ENCODE measurements around the gene IGF1R.

The IGF1R gene

DNA sequence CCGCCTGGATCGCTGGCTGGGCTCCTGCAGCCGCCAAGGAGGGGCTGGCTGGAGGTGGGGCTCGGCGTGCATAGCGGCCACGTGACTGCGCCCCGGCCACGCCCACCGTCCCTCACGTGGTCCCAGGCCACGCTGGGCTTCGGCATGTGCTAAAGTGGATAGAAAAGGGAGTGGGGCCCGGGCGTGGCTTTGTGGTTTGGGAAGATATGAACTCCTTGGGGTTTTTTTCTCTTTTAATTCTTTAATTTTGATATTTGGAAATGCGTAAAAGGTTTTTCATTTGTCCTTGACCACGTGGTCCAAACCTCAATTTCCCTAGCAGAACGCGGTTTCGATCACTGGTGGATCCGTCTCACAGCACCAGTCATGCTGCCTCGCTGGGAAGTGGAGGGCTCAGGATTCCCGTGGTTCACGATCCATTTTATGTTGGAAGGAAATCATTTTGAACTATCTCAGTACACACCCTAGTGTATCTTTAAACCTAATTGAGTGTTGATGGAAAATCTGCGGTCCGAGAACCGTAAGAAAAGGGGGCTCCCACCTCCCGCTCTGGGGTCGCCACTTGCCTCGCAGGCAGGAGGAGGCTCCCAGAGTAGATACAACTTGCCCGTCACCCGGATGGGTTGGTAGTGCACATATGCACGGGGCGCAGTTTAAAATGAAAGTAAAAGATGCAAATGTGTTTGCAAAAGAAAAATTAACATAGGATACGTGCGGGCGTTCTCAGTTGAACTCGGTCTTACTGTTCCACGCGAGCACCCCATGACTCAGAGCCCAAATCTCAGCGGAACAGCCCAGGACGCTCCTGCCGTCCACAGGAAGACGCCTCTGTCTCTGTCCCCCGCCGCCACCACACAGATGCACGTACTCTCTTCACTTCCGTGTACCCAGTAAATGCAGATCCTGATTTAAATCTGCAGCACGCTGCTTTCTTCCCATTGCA lies 217.3 kb downstream of the IGF1R start:
- DNase-seq = no peak

DNA sequence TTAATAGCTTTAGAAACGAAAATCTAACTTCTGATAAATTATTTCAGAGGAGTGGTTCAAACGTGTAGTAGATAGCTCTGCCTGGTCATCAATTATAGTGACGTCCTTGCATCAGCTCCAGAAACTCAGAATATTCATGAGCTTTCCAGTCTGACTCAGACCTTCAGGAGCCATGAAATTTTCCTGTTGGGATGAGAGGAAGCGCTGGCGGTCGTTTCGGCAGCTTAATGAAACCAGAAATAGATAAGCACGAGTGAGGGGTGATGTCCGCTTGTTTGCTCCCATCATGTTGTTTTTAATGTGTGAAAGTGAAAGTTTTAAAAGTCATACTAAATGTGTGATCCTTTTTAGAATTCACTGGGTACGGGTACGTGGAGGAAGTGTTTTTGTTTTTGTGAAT lies 218.2 kb downstream of the IGF1R start:
- no peak for DNase-seq

DNA sequence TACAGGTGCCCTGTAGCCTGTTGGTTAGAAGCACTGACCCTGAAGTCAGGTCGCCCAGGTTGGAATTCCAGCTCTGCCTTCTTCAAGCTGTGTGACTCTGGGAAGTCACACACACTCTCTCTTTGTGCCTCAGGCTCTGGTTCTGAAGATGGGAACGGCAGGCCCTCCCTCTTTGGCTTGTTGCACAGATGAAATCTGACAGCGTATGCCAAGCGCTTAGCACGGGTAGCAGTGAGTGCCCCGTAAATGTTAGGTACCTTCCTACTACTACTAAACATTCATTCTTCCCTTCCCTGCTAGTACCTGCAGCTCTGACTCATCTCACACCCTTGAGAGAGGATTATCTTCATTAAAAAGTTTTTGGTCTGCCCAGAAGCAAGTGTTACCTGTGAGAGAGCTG lies 220.2 kb downstream of the IGF1R start:
- DNase-seq = no peak

DNA sequence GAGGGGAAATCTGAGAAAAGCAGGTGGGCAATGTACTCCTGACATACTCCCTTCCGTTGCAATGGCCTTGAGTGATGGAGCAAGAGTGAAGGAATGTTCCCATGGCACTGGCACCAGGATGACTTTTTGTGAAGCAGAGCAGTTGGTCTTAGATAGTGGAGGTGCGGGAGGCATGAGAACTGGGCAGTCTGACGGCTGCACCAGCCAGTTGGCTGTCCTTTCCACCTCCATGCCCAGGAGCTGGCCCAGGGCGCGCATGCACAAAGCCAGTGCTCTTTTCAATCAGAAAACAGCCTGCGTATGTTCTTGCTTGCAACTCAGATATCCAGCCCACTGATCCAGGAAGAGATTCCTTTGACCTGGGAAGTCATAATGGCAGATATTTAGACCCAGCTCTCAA lies 222.4 kb downstream of the IGF1R start:
- no peak for DNase-seq

DNA sequence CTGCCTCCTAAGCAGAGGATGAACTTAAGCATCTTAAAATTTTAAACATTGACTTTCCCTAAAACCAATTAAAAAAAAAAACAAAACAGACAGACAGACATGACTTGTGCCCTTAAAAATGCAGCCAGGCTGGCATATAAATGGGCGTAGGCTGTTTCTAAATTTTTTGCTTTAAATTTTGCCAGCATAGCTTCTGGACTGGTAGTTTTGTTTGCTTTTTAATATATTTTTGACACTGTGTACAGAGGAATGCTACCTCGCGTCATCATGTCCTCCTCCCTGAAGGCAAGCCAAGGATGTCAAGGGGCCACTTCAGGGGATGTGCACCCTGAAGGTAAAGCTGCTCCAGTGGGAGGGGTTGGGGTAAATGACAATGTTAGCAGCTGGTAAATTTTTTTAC lies 224.4 kb downstream of the IGF1R start:
- no peak for DNase-seq

DNA sequence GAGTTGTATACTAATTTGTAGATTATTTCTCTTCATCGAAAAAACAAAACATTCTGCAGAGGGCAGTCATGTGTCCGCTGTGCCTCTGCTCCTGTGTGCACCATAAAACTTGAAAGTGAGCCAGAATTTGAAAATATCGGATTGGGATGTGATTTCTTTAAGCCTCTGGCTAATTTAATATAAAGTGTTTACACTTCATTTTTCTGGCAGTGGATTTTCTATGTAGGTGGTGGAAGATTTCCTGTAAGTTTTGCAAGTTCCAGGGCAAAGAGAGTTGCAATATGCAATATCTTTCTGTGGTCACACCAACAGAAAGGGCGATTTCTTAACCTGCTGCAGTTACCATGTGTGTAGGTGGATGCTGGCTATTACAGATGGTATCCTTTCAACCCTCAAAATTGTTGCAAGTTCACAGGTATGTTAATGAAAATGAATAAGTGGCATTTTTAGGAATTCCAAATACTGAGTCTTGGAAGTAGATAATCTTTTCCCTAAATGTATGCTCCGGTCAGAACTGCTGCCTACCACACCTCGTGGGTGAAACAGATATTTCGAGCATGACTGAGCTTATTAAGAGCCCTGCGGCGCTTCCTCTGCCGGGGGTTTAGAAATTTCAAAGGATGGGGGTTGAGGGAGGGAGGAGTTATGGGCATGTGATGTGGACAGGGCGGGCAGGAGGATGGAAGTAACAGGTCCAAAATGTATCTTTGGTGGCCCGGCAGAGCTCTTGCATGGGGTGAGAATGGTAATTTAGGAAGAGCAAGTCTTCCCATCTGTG lies 225.3 kb downstream of the IGF1R start:
- DNase-seq = no peak

DNA sequence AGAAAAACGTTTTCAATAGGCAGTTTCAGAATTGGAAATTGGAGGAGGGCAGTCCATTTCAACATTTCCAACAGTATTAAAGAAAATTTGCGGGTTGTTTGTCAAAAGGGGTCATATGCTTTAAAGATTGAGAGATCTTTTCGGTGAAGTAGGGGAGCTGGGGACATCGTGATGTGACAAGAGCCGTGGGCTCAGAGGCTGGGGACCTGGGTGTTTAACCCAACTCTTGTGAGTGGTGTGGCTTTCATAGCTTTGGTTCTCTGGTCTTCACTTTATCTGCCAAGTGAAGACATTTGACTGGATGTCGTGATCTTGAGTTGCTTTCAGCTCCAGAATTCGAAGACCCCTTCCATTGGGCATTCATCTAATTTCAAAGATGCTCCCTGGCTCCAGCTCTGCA lies 226.0 kb downstream of the IGF1R start:
- DNase-seq = no peak

DNA sequence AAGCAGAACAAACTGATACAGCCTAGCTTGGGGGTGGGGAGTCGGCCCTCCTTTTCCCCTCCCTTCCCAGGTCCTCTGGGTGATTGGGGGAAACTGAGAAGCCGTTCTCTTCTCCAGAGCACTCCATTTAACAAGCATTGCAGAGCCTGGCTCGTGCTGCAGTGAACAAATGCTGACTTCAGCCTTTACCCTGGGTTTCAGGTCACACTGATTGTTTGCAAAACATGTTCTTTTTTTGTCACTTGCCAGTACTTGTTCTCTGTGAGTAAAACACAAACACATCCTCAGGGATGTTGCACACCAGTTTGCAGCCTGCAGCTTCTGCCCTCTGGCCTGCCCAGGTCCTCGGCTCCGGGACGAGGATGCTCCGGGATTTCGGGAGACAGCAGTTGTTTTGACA lies 226.4 kb downstream of the IGF1R start:
- no peak for DNase-seq

DNA sequence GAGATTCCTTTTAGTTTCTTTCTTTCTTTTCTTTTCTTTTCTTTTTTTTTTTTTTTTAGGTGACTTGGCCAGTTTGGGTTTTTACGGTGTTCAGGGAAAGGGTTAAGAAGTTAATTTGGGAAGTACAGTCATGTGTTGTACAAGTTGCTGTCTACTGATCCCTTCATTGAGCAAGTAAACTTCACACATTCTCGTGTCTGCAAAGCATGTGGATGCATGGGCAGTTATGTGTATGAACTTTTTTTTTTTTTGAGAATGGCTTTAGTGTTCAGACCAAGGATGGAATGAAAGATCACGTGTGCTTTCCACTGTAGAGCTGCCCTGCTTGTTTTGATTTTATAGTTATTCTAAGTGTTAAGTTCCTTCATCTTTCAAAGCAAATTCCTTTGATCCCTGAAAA lies 227.0 kb downstream of the IGF1R start:
- DNase-seq = no peak

DNA sequence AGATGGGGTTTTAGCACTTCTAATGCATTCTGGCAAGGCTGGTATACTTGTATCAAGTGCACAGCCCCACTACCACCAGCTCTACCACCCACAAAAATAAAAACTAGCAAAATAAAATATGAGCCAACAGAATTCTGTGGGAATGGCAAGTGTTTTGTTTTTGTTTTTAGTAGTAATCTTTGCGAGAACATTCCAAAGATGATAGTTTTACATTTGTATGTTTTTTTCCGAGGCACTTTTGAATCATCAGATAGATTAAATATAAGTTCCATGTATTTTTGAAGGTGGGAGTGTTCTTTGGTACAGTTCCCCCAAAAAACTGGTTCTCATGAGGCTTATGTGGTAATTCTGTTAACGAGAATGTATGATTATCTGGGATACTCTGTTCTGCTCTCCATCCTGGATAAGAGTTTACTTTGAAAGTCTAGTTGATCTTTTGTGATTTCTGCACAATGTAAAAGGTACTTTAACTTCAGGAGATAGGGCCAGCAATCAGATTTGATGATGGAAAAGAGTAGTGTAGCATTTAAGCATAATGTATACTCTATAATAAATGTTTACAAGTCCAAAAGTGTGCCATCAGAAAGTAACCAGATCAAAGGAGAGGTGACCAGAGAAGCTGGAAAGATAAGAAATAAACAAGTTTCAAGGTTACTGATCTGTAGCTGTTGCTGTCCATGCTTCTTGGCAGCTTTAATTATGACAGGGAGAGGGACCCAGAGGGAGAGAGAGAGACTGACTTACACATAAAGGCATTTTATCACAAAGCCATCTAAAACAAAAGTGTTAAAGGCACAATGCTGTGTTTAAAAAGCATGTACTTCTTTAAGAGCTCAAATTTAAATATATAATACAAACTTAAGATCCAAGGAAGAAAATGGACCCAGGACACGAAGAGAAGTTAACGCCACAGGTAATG lies 228.4 kb downstream of the IGF1R start:
- DNase-seq = no peak

DNA sequence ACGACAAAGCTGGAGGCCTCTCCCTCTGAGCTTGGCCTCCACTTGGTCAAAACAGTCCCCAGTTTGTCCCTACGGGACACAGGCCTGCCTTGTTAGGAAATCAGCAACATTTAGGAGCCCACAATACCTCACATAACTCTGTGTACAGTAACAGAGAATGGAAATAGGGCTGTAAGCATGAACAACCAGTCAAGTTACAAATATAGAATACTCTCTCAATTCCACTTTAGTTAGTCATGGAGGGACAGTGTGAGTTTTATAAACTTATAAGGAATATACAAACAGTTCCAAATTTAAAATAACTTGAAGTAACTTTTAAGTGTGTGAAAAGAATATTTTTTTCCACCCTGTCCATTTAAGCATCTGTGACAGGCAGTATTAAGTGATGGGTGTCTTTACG lies 229.8 kb downstream of the IGF1R start:
- DNase-seq = no peak

DNA sequence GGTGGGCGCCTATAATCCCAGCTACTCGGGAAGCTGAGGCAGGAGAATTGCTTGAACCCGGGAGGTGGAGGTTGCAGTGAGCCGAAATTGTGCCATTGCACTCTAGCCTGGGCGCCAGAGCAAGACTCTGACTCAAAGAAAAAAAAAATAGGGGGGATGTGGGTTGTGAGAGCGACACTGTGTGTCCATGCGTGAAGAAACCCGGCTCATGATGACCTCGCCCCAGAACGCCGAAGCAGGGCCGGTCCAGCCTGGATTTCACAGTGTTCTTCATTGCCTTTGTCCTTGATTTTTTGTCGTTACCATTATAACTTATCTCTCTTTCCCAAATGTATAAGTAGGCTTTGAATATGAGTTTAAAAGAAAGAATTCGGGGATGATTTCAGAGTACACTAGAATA lies 230.5 kb downstream of the IGF1R start:
- no peak for DNase-seq

DNA sequence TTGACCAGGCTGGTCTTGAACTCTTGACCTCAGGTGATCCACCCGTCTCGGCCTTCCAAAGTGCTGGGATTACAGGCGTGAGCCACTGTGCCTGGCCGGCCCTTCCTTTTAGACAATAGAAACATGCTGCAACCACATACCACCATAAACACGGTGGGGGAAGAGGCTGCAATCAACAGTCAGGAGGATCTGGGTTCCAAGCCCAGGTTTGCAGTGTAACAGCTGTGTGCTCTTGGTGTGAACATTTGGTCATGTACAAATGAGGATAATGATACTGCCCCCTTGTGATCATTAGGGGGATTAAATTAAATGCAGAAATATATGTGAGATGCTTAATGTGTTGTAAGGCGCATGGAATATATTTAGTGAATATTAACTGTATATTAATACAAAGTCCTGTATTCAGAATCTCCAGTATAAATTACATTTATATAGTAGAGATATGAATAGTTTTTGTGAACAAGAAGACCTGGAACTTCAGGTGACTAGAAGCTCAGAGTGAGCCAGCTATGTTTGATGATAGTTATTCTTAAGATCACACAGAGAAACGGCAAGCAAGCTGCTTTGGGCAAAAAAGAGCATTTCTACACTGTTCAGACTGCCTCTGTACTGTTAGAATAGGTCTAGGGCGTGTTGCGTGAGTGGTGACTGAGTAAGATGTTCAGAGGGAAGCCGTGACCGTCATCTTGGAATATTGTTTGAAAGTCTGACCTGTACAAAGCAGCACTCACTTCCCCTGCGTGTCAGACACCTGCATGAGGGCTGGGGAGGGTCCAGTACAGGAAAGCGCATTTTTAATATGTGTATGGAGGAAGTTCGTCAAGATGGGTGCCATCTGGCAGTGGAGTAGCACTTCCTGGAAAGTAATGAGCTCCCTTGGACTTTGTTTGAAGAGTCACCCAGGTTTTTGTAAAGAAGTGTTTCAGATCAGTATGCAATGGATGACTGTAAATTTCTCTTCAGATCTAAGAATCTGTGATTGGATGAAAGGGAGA lies 233.5 kb downstream of the IGF1R start:
- DNase-seq = peak in 1 of 2 donors; percentile 34

DNA sequence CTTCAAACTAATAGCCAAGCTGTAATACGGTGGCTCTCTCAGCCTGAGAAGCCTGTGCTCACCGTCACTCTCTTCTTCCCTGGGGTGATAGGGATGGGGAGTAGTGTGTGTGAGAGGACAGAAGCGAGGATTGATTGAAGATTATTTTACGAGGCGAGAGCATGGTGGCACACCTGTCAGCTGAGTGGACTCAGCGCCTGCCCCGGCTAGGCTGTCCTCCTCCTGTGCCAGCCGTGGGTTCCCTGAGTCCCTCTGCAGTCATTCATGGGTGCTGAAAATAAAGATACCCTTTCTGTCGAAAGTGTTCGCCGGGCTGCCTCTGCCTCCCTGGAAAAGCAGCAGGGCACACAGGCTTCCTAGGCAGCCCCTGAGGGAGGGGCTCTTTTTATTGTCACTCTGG lies 235.1 kb downstream of the IGF1R start:
- no peak for DNase-seq

DNA sequence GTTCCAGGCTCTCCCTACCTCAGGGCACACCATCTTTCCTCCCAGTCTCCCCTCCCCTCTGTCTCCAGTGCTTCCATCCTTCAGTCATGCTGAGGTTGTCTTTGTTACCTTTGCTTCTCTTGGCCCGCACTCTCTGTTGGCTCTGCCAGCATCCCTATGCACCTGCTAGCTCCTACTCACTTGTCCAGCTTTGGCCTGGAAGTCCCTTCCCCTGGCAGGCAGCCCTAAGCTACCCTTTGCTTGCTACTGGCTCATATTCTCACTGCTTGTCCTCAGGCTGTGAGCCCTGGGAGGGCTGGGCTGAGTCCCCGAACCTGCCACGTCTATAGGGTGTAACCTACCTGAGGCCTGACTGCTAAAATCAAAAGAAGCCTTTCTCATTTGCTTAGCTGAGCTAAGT lies 236.6 kb downstream of the IGF1R start:
- DNase-seq = no peak

DNA sequence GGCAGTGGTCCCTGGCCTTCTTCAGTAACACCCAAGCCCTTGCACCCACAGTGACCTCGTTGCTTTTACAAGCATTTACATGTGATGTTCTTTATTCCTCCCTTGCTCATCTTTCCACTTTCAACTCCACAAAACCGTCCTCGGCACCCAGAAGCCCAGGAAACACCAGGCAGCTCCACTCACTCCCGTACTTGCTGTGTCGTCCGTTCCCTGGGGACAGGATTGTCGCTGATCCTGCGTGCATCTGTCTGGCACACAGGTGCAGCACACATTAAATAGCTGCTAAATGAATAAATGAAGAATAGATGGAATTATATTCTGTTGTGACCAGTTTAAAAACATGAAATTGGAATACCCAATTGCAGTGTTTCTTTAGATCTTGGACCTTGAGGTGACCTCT lies 239.6 kb downstream of the IGF1R start:
- no peak for DNase-seq

DNA sequence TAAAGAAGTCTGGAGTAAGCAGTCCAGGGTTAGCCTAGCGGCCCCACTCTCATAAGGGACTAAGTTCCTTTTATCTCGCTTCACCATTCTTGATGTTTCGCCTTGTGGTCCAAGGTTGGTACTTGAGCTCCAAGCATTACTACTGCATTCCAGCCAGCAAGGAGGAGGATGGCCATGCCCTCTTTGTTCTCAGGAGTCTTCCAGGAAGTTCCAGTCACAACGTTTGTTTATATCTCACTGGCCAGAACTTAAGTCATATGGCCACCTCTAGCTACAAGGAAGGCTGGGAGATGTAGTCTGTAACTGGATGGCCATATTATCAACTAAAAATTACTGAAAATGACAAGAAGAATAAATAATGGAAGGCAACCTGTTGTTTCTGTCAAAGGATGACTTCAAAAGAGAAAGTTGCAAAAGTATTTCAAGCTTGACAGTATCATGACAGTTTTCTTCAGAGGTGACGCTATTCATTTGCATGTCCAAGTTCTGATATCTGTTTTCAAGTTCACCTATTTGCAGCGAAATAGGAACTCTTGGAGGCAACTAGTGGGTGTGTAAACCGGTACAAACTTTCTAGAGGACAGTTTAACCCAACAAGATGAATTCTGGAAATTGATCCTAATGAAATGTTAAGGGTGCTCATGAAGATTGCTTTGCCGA lies 240.6 kb downstream of the IGF1R start:
- DNase-seq = no peak

DNA sequence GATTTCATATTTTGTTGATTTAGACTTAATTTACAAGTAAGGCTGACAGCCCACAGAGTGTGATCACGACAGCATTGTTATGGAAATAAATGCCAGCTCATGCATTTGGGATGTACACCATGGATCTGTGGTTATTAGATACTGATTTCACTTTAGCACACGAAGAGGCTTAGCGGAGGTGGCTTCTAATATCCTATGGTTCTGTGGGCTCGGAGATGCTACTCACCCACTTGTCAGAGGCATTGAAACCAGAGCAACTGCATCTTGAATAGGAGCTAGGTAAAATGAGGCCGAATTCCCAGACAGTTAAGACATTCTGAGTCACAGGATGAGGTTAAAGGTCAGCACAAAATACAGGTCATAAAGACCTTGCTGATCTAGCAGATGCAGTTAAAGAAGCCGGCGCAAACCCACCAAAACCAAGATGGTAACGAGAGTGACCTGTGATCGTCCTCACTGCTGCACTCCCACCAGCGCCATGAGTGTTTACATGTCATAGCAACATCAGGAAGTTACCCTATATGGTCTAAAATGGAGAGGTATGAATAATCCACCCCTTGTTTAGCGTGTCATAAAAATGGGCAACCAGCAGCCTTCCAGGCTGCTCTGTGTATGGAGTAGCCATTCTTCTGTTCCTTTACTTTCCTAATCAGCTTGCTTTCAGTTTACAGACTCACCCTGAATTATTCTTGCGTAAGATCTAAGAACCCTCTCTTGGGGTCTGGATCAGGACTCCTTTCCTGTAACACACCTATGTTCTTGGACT lies 241.8 kb downstream of the IGF1R start:
- no peak for DNase-seq

DNA sequence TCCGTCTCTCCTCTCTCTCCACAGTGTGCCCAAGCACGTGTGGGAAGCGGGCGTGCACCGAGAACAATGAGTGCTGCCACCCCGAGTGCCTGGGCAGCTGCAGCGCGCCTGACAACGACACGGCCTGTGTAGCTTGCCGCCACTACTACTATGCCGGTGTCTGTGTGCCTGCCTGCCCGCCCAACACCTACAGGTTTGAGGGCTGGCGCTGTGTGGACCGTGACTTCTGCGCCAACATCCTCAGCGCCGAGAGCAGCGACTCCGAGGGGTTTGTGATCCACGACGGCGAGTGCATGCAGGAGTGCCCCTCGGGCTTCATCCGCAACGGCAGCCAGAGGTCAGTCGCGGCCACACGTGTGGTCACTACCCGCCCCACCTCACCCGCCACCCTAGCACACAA lies 243.0 kb downstream of the IGF1R start:
- no peak for DNase-seq

DNA sequence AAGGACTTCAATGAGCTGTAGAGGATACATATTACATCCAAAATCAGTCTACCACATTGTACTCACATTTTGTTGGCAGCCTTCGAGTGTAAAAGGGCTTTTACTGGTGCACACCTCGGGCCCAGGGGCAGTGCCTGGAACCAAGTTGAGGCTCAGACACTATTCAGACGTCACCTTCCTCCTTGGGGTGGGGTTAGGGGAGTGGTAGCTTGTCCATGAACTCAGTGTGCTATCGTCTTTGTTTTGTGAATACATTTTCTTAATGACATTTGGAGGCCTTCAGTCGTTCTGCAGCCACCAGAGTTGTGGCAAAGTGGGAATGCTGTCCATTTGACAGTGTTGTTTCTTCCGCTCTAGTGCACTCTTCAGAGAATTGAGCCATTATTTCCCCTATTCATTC lies 245.1 kb downstream of the IGF1R start:
- DNase-seq = no peak
